ENCODE measurements around the gene LAMA4. TPM values are rescaled to one million over a fixed set of nuclear protein-coding genes. Genes with fewer than 3 reads are reported as not detected.

The LAMA4 gene
- not detected for polyA plus RNA-seq (2012; ENCODE audit: low read depth, missing spikeins)

- FAIRE-seq, result no peak
Measured at GRCh38 chr6:112253841-112254816, at the start of gene LAMA4. TSS of gene LAMA4 (minus strand) at chr6:112254567. CDS start at chr6:112254150, 417 bp downstream.

GRCh38 chr6:112302142-112302705 is 47.9 kb upstream of the LAMA4 start:
- DNase-seq (ENCODE audit: insufficient read length, low spot score) (no peak), FAIRE-seq (no peak)
- TF ChIP-seq TAF1 (IDR thresholded peaks at IDR 0.05; ENCODE audit: low read depth, low read length), result no peak
- TF ChIP-seq POLR2A (IDR thresholded peaks at IDR 0.05; ENCODE audit: low read depth, low read length), result no peak
- no peak for TF ChIP-seq POLR2AphosphoS5 (IDR thresholded peaks at IDR 0.05; ENCODE audit: low read depth, low read length)
- no peak for TF ChIP-seq POU2F2 (IDR thresholded peaks at IDR 0.05; ENCODE audit: low read depth, low read length)
- TF ChIP-seq PAX5 (IDR thresholded peaks at IDR 0.05; ENCODE audit: insufficient read depth, low read length, severe bottlenecking), result no peak
- no peak for TF ChIP-seq SPI1 (IDR thresholded peaks at IDR 0.05; ENCODE audit: low read depth, low read length)

More at GRCh38 chr6:112253841-112254816, at the start of gene LAMA4:
- DNase-seq (ENCODE audit: insufficient read length, low spot score), result no peak
- TF ChIP-seq POLR2AphosphoS5 (IDR thresholded peaks at IDR 0.05; ENCODE audit: low read depth, low read length), result no peak
- TF ChIP-seq SPI1 (IDR thresholded peaks at IDR 0.05; ENCODE audit: low read depth, low read length), result no peak
- TF ChIP-seq POU2F2 (IDR thresholded peaks at IDR 0.05; ENCODE audit: low read depth, low read length), result no peak
- no peak for TF ChIP-seq POLR2A (IDR thresholded peaks at IDR 0.05; ENCODE audit: low read depth, low read length)
- TF ChIP-seq PAX5 (IDR thresholded peaks at IDR 0.05; ENCODE audit: insufficient read depth, low read length, severe bottlenecking), result no peak
- TF ChIP-seq TAF1 (IDR thresholded peaks at IDR 0.05; ENCODE audit: low read depth, low read length), result no peak

GRCh38 chr6:112300896-112301295 is 46.5 kb upstream of the LAMA4 start:
- TF ChIP-seq SPI1 (IDR thresholded peaks at IDR 0.05; ENCODE audit: low read depth, low read length) (no peak), POLR2A (IDR thresholded peaks at IDR 0.05; ENCODE audit: low read depth, low read length) (no peak), PAX5 (IDR thresholded peaks at IDR 0.05; ENCODE audit: insufficient read depth, low read length, severe bottlenecking) (no peak), POLR2AphosphoS5 (IDR thresholded peaks at IDR 0.05; ENCODE audit: low read depth, low read length) (no peak), POU2F2 (IDR thresholded peaks at IDR 0.05; ENCODE audit: low read depth, low read length) (no peak), TAF1 (IDR thresholded peaks at IDR 0.05; ENCODE audit: low read depth, low read length) (no peak)
- no peak for FAIRE-seq

GRCh38 chr6:112298816-112299281 is 44.5 kb upstream of the LAMA4 start:
- FAIRE-seq (no peak), DNase-seq (ENCODE audit: insufficient read length, low spot score) (no peak)
- TF ChIP-seq PAX5 (IDR thresholded peaks at IDR 0.05; ENCODE audit: insufficient read depth, low read length, severe bottlenecking), result no peak
- TF ChIP-seq SPI1 (IDR thresholded peaks at IDR 0.05; ENCODE audit: low read depth, low read length), result no peak

More at GRCh38 chr6:112300896-112301295, 46.5 kb upstream of the LAMA4 start:
- no peak for DNase-seq (ENCODE audit: insufficient read length, low spot score)

- FAIRE-seq, result no peak
- TF ChIP-seq POLR2A (IDR thresholded peaks at IDR 0.05; ENCODE audit: low read depth, low read length) (no peak), POLR2AphosphoS5 (IDR thresholded peaks at IDR 0.05; ENCODE audit: low read depth, low read length) (no peak), PAX5 (IDR thresholded peaks at IDR 0.05; ENCODE audit: insufficient read depth, low read length, severe bottlenecking) (no peak), TAF1 (IDR thresholded peaks at IDR 0.05; ENCODE audit: low read depth, low read length) (no peak), SPI1 (IDR thresholded peaks at IDR 0.05; ENCODE audit: low read depth, low read length) (no peak), POU2F2 (IDR thresholded peaks at IDR 0.05; ENCODE audit: low read depth, low read length) (no peak)
- DNase-seq (ENCODE audit: insufficient read length, low spot score), result no peak
Measured at GRCh38 chr6:112298021-112298745, 43.8 kb upstream of the LAMA4 start.

GRCh38 chr6:112296694-112297093 is 42.3 kb upstream of the LAMA4 start:
- FAIRE-seq (no peak), DNase-seq (ENCODE audit: insufficient read length, low spot score) (no peak)
- TF ChIP-seq PAX5 (IDR thresholded peaks at IDR 0.05; ENCODE audit: insufficient read depth, low read length, severe bottlenecking), result no peak
- TF ChIP-seq POLR2A (IDR thresholded peaks at IDR 0.05; ENCODE audit: low read depth, low read length), result no peak
- TF ChIP-seq POLR2AphosphoS5 (IDR thresholded peaks at IDR 0.05; ENCODE audit: low read depth, low read length), result no peak
- no peak for TF ChIP-seq TAF1 (IDR thresholded peaks at IDR 0.05; ENCODE audit: low read depth, low read length)
- TF ChIP-seq POU2F2 (IDR thresholded peaks at IDR 0.05; ENCODE audit: low read depth, low read length), result no peak
- TF ChIP-seq SPI1 (IDR thresholded peaks at IDR 0.05; ENCODE audit: low read depth, low read length), result no peak

GRCh38 chr6:112296122-112296521 is 41.8 kb upstream of the LAMA4 start:
- FAIRE-seq (no peak), DNase-seq (ENCODE audit: insufficient read length, low spot score) (no peak)
- TF ChIP-seq PAX5 (IDR thresholded peaks at IDR 0.05; ENCODE audit: insufficient read depth, low read length, severe bottlenecking), result no peak
- TF ChIP-seq POLR2A (IDR thresholded peaks at IDR 0.05; ENCODE audit: low read depth, low read length), result no peak
- no peak for TF ChIP-seq POU2F2 (IDR thresholded peaks at IDR 0.05; ENCODE audit: low read depth, low read length)
- no peak for TF ChIP-seq POLR2AphosphoS5 (IDR thresholded peaks at IDR 0.05; ENCODE audit: low read depth, low read length)
- TF ChIP-seq TAF1 (IDR thresholded peaks at IDR 0.05; ENCODE audit: low read depth, low read length), result no peak
- TF ChIP-seq SPI1 (IDR thresholded peaks at IDR 0.05; ENCODE audit: low read depth, low read length), result no peak

GRCh38 chr6:112291161-112291762 is 36.9 kb upstream of the LAMA4 start:
- TF ChIP-seq TAF1 (IDR thresholded peaks at IDR 0.05; ENCODE audit: low read depth, low read length) (no peak), PAX5 (IDR thresholded peaks at IDR 0.05; ENCODE audit: insufficient read depth, low read length, severe bottlenecking) (no peak), POLR2AphosphoS5 (IDR thresholded peaks at IDR 0.05; ENCODE audit: low read depth, low read length) (no peak)
- FAIRE-seq, result no peak
- DNase-seq (ENCODE audit: insufficient read length, low spot score), result no peak
